SHP77 treated with DMSO at 0.1 percent for 48 hours (cell line): ENCODE measurements around the gene DPP10.

Experiments
- DNase-seq: peaks from one replicate; lab custom pipeline; 2025; lab: John Stamatoyannopoulos, UW

Gene DPP10

GRCh38 chr2:115738111-115738510 lies 1295.7 kb downstream of the DPP10 start:
- no peak for DNase-seq

- DNase-seq: no peak
Observed at GRCh38 chr2:115739574-115739973, 1297.1 kb downstream of the DPP10 start.

- DNase-seq: no peak
Observed at GRCh38 chr2:115746151-115746550, 1303.7 kb downstream of the DPP10 start.

GRCh38 chr2:115757286-115757685 lies 1314.8 kb downstream of the DPP10 start:
- DNase-seq: no peak

- DNase-seq: no peak
Observed at GRCh38 chr2:115763601-115764000, 1321.2 kb downstream of the DPP10 start.

GRCh38 chr2:115771516-115771915 lies 1329.1 kb downstream of the DPP10 start:
- no peak for DNase-seq

GRCh38 chr2:115774361-115774760 lies 1331.9 kb downstream of the DPP10 start:
- no peak for DNase-seq

- no peak for DNase-seq
Observed at GRCh38 chr2:115779085-115779632, 1336.7 kb downstream of the DPP10 start.

- no peak for DNase-seq
Observed at GRCh38 chr2:115782286-115782685, 1339.8 kb downstream of the DPP10 start.

GRCh38 chr2:115796078-115796477 lies 1353.6 kb downstream of the DPP10 start:
- no peak for DNase-seq

GRCh38 chr2:115807276-115807675 lies 1364.8 kb downstream of the DPP10 start:
- DNase-seq: no peak

GRCh38 chr2:115825912-115826311 lies 1383.5 kb downstream of the DPP10 start:
- DNase-seq: no peak

GRCh38 chr2:115833196-115833595 lies 1390.8 kb downstream of the DPP10 start:
- no peak for DNase-seq

GRCh38 chr2:115838539-115838938 lies 1396.1 kb downstream of the DPP10 start:
- DNase-seq: no peak

- DNase-seq: no peak
Observed at GRCh38 chr2:115842306-115842705, 1399.9 kb downstream of the DPP10 start.

GRCh38 chr2:115848192-115848591 lies 1405.8 kb downstream of the DPP10 start:
- DNase-seq: no peak

- no peak for DNase-seq
Observed at GRCh38 chr2:115867024-115867423, 1424.6 kb downstream of the DPP10 start.

GRCh38 chr2:115874427-115874826 lies 1432.0 kb downstream of the DPP10 start:
- DNase-seq: no peak

- no peak for DNase-seq
Observed at GRCh38 chr2:115880558-115880957, 1438.1 kb downstream of the DPP10 start.

- no peak for DNase-seq
Observed at GRCh38 chr2:115887209-115887776, 1444.9 kb downstream of the DPP10 start.
